Measurements from ENCODE around the gene SPATA33.

SPATA33 gene

DNA sequence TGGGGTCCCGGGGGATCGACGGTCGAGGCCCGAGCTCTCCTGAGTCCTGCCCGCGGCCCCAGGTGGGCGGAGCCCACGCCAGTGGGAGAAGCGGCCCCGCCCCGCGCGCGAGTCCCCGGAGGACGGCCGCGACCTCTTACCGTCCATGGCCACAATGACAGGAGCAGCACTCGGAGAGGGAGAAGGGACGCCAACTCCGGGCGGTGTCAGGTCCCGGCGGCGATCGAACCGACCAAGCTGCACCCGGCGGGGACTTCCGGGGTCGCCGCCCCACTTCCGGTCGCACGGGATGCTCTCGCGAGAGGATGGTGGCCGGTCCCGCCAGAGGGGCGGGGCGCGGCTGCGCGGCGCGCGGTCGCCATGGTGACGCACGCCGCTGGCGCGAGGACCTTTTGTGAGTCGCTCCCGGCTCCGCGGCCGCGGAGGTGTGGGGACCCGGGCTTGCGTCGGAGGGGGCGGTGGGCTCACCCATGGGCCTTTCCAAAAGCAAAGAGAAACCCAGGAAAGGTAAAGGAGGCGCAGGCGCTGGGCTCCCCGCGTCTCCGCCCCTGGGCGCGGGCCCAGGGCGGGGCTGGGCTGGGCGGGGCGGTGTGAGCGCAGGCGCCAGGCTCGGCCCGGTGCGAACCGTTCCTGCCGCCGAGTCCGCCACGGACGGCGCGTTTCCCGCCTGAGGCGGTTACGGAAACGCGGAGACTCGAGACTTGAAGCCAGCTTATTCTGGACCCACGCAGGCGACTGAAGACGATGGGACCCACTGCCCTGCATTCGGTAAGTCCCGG, at the start of gene SPATA33, which contains the start of gene CHMP1A:
SPATA33 (plus strand) TSS at position 395 of the 779 bp plus-strand sequence; CDS start at position 471, 76 bp downstream.
CHMP1A (minus strand) TSS at position 267 of the 779 bp plus-strand sequence; CDS start at position 147, 120 bp downstream.
- DNase-seq: peak; percentile 81

DNA sequence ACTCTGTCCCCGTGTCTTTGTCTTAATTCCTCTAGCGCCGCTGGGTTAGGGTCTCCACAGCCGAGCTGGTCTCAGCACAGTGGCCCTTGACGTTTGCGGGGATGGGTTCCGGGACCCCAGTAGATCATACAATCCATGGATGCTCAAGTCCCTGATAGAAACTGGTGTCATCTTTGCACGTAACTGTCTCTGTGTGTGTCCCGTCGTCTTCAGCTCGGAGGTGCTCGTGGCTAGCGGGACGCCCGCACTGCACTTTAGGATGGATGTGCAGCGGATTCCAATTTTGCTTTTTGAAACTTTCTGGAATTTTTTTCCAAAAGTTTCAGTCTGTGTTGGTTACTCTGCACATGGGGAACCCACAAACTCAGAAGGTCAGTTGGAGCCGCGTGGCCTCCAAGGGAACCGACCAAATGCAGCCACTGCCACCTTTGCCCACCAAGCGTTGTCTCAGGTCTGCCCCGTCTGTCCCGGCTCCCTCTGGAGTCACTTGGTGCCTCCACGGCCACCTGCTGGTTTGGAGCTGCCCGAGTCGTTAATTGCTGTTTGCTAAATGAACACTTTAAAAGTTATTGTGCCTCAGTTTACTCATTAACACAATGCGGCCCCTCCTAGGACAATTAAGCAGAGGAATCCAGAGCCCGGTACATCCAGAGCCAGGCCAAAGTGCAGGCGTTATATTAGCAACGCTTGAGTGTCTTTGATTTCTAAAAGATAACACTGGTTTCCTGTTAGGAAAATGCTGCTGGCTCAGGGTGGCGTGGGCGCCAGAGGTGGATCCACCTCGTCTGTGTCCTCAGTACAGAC, 49.5 kb upstream of the SPATA33 start:
- DNase-seq: no peak

DNA sequence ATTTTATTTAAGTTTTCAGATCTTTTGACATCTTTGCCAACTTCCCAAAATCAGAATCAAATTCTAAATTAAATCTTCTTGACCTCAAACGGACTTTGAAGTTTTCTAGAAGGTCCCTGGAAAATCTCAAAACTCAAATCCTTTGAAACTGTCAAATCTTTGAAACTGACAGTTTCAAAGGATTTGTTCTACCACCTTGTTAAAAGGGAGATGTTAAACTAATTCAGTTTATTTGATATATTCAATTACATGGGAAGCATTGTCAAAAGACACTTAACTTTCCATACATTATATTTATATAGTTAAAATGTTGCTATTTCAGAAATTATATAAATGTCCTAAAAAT, 47.6 kb upstream of the SPATA33 start:
- DNase-seq: no peak

DNA sequence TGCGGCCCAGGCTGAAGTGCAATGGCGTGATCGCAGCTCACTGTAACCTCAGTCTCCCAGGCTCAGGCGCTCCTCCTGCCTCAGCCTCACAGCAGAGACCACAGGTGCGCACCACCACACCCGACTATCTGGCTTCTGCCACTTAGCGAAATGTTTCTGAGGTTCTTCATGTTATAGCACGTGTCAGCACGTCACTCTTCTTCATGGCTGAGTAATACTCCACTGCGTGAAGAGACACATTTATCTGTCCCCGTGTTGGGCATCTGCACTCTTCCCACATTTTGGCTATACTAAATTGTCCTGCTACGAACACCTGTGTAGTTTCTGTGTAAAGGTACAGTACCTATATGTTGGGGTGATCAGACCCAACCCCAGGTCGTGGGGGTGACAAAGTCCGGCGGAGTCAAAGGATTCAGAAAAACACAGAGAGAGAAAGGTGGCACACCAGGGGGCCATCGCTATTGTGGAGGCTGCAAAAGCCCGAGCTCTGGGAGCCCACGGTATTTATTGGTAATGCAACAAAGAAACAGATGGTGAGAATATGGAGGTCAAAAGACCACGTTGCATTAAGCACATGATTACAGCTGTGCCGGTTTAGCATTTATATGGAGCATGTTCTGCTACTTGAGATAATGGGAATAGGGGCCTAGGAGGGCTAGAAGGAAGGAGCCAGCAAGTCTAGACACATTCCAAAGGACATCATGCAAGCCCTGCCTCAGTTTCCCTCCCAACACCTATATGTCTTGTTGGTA, 45.0 kb upstream of the SPATA33 start:
- DNase-seq: no peak

DNA sequence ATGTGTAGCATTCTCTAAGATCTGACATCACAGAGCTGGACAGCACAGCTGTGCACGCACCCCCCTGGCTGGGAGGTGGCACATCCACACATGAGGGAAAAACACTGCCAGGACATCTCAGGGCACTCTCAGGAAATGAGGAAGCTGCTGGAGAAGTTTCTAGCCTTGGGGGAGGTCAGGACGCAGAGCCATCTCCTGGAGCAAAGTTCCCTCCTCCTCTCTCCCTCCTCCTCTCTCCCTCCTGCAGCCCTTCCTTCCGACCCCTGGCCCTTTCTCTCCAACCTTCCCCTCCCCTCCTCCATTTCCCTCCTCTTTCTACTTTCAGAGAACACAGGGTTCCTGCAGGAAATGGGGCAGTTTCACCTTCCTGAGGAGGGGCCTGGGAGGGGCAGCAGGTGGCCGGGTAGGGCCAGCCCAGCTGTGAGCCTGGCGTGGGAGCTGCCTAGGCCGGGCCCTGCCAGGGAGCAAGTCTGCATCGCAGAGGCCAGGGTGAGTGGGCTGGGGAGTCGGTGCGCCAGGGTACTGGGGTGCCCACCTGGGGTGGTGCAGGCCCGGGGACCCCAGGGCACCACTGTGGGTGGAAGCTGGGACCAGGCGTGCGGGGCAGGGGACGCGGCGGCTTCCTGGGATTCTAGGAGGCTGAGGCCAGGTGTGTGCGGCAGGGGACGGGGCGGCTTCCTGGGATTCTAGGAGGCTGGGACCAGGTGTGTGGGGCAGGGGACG, 44.2 kb upstream of the SPATA33 start, which contains the start of gene DPEP1:
DPEP1 (plus strand) TSS at position 412 of the 723 bp plus-strand sequence. CDS start 16,769 bp downstream, outside the sequence.
- DNase-seq: no peak

DNA sequence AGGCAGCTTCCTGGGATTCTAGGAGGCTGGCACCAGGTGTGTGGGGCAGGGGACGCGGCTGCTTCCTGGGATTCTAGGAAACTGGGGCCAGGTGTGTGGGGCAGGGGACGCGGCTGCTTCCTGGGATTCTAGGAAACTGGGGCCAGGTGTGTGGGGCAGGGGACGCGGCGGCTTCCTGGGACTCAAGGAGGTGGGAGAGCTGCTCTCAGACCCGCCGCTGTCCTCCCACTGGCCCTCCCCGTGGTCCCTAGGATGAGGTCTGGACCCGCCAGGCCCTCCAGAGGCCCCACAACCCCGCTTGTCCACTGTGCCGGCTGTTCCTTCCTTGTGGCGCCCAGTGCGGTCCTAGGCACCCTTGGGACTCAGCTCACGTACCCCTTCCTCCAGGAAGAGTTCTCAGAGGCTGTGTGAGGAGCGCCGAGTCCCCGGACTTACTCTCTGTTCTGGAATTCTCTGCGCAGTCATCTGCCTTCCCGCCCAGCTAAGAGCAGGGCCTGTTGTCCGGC, 43.6 kb upstream of the SPATA33 start:
- DNase-seq: no peak

DNA sequence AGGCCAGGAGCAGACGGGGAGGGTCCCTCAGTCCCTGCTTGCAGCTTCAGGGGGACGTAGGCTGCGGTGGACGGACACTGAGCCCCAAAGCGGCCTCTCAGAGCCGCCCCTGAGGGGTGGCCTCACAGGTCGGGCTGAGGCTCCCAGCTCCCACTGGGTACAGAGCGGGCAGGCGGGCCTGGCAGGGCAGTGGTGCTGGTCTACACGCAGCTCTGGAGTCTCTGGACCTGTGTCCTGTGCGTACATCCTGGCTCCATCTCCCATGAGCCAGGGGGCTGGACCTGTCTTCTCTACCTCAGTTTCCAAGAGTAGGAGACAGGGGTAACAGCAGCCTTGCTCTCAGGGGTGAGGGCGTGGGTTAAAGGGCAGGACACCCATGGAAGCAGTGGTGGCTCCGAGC, 42.5 kb upstream of the SPATA33 start:
- DNase-seq: no peak

DNA sequence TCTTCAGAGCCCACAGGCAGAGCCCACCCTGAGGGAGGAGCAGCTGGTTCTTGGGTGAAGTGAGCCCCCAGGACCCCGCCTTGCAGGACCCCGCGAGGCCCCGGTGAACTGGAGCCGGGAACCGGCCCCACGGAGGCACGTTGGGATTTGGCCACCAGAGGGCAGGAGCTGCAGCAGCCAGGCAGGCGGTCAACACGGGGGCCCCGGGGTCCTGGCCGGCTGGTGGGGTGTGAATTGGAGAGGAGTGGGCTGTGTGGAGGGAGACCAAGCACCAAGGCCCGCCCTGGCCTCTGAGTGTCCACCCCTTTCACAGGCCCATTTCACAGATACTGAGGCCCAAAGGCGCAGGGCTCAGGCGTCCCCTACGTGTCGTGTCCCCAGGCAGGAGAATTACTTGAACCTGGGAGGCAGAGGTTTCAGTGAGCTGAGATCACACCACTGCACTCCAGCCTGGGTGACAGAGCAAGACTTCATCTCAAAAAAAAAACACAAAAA, 42.0 kb upstream of the SPATA33 start:
- no peak for DNase-seq

DNA sequence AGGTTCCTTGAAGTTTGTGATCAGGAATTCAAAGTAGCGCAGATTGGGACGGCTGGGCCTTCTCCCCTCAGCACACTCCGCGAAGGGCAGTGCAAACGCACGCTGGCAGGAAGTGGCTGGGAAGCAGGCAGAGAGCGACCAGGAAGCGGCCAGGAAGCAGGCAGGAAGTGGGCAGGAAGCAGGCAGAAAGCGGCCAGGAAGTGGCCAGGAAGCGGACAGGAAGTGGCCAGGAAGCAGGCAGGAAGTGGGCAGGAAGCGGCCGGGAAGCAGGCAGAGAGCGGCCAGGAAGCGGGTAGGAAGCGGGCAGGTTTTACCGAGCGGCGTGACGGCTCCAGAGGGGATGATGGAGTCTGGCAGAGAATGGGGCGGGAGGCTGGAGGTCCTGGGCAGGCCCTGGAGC, 41.0 kb upstream of the SPATA33 start:
- DNase-seq: no peak

DNA sequence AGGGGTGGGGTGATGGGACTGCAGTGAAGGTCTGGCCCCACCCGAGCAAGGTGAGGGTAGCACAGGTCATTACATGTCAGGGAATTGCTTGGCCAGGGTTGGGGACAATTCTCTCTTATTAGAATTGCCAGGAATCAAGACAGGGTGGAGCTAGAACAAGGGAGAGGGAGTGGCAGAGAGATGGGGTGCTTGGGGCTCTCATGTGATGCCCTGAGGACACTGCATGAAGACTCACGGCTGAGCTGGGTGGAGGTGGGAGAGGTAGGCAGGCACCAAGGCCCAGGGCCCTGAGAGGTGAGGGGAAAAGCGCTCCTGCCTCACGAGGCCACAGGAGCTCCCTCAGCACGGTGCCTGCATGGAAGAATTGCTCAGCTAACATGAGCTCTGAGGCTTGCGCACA, 40.6 kb upstream of the SPATA33 start:
- no peak for DNase-seq

DNA sequence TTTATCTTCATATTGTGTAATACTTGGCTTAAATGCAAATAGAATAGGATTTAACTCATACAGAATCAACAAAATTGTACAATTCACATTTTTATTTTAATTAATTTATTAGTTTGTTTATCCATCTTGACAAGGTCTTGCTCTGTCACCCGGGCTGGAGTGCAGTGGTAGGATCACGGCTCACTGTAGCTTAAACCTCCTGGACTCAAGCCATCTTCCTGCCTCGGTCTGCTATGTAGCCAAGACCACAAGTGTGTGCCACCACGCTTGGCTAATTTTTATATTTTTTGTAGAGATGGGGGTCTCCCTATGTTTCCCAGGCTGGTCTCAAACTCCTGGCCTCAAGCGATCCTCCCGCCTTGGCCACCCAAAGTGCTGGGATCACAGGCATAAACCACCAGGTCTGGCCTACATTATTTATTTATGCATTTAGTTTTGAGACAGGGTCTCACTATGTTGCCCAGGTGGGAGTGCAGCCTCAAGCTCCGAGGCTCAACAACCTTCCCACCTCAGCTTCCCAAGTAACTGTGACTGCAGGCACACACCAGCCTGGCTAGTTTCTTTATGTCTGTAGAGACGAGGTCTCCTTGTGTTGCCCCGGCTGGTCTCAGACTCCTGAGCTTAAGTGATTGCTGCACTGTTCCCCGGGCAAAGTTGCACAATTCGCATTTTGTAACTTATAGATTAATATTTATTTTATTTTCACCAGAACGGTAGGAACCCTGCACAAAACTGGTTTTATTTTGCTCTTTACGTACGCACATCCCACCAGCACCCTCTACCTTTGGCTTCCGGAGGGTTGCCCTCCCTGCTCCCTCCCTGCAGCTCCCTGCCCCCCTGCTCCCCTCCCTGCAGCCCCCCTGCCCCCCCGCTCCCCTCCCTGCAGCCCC, 39.3 kb upstream of the SPATA33 start:
- no peak for DNase-seq

DNA sequence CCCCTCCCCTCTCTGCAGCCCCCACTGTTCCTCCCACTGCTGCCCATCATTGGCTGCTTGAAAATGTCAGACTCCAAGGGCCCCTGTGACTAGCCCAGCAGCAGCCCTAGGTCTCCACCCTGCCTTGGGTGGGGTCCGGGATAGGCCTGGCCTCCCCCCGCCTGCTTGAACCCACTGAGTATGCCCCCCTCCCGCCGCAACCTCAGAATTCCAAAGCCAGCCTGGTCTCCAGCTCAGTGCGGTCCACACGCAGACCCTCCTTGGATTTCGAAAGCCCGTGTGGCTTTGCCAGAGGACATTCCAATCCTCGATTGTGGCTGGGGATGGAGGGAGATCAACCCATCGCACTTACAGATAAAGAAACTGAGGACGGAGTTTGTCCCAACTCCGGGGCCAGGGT, 37.8 kb upstream of the SPATA33 start:
- DNase-seq: peak; percentile 49

DNA sequence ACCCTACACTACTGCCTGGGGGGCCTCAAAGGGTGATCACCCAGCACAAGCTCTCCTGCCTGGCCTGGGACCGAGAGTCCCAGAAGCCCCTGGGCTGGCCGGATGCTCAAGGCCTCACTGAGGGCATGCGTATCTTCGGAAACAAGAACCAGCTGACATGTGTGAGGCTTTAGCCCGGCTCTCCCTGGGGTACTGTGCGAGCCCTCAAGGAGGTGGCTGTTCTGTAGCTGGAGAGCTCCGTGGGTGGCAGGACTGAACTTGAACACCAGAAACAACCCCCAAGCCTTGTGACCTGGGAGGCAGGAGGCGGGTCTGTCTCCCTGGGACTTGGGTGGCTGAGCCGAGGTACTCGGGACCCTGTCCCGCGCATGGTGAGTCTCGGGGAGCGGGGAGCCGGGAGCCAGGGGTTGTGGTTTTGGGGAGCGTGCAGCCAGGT, 37.2 kb upstream of the SPATA33 start:
- no peak for DNase-seq

DNA sequence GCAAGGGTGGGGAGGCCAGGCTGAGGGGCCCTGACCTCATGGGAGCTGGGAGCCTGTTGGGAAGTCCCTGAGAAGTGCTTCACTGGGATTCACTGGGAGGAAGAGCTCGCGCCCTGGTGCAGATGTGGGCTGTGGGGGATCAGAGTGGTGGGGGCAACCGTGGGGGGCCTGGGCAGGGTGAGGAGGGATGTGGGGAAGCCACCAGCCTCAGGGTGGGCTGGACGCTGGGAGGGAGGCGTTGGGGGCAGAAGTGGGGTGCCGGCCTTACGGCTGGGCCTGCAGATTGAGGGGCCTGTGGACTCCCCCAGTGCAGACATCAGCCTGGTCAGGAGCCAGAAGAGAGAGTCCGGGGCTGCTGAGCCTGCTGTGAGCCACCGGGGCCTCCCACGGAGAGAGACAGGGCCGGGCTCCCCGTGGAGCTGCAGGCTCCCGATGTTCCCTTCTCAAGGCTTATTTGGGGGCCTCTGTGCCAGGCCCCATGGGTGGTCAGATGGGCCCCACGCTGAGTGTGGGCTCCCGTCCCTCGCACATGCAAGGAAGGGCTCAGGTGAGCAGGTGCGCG, 36.4 kb upstream of the SPATA33 start:
- DNase-seq: no peak

DNA sequence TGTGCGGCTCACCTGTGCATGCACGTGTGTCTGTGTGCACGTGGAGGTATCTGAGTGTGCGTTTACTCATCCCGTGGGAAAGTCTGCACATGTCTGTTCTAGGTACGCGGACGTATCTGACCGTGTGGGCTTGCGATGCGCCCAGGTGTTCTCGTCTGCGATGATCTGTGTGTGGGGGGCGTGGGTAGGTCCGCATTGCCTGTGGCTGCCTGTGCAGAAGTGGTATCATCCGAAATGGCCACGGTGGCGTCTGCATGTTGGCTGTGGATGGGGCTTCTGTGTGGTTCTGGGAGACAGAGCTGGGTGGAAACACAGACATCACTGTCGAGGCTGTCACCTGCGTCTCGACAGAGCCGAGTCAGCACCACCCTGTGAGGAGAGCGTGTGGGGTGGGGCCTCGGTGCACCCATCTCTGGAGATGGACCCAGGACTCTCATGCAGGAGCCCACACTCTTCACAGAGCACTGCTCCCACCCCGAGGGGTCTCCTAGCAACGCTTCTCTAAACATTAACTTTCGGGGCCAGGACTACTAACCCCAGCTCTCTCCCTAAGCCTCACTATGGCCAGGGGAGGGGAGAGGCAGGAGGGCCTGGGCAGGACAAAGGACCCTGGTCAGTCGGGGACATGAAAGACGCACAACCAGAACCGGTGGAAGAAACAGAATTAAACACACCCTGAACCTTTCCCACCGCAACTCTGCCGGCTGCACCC, 35.8 kb upstream of the SPATA33 start:
- no peak for DNase-seq

DNA sequence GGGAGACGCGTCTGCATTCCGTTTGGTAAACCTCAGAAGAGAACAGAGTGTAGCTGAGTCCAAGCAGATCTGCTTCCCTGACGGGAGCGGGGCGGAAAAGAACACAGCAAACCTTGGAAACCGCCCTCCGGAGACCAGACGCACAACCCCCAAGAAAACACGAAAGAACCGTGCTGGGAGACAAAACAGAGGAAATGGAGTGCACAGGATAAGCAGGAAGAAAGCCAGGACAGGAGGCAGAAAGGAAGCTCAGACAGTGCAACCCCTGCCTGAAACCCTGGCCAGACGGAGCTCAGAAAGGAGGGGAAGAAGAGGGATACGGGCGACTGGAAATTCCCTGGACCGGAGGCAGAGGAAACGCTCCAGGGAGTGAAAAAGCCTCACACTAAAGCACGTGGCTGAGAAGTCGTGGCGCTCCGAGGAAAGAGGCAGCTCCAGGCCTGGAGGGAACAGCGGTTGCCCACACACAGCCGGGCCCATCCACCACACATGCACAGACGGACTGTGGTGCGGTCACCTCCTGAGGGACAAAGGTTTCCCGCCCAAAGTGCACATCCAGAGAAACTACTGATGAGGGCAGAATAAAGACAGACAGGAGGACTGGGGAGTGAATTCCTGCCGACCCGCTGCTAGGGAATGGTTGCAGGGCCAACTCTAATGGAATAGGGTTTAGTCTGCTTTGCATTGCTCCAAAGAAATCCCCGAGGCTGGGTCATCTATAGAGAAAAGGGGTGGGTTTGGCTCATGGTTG, 34.0 kb upstream of the SPATA33 start:
- peak; percentile 31 for DNase-seq

DNA sequence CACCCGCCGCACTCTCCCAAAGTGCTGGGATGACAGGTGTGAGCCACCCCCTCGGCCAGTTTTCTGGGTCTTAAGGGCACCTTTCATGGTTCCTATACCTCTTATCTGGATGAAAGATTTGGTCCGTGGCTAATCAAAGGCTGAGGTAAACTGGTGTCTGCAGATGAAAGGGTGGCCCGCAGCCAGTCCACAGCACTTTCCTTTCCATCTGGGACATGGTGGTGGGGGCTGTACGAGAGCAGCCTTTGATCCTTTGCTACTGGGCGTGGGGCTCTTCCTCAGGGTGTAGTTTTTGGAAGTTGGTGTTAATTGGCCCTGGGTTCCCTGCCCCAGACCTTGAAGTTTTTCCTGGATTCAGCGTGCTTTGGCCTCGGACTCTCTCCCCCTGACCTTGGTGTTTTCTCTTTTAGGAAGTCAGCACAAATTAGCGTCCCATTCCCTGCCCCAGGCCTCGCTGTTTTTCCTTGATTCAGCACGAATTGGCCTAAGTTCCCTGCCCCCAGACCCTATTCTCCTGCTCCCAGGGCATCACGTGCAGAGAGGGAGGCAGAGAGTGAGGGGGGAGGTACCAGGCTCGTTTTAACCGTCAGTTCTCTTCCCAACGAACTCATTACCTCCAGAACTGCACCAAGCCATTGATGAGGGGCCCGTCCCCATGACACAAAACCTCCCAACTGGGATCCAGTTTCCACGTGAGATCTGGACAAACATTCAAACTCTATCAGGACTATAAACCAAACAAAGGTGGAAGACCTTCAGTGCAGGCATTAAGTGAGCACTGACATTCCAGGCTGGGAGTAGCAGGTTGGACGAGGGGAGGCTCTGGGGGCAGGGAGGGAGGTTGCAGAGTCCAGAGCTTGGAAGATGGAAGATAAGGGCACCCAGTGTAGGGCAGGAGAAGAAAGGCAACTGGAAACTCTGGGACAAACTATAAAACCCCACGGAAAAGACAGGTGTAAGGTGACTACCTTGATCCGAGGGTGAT, 32.6 kb upstream of the SPATA33 start:
- no peak for DNase-seq
